Measurements from ENCODE around the gene GLYR1.

GRCh38 chr16:4790261-4790660 is 56.8 kb downstream of the GLYR1 start:
- TF ChIP-seq TARDBP (IDR thresholded peaks at IDR 0.05) (no peak), FOXM1 (IDR thresholded peaks at IDR 0.05; ENCODE audit: borderline replicate concordance) (no peak), SUZ12 (IDR thresholded peaks at IDR 0.05) (no peak), BHLHE40 (IDR thresholded peaks at IDR 0.05; ENCODE audit: borderline replicate concordance) (no peak), FOXA1 (IDR thresholded peaks at IDR 0.05) (no peak), L3MBTL2 (conservative IDR thresholded peaks at IDR 0.05) (no peak), HDGF (IDR thresholded peaks at IDR 0.05; ENCODE audit: borderline replicate concordance) (no peak), SP1 (IDR thresholded peaks at IDR 0.05) (no peak), FOXK2 (IDR thresholded peaks at IDR 0.05) (no peak)

Data from HEK293T (cell line).